Lower leg skin (tissue), 3 donors: ENCODE measurements around the gene POLR2I.

Experiments used
- CTCF ChIP-seq, 3 donors: fragments of 450-650 bp; IDR thresholded peaks; one replicate each; pipeline ENCODE4 v1.5.1; 2016; ENCODE audit warnings: antibody characterized with exemption in 3 of 3, mild to moderate bottlenecking in 3 of 3, moderate library complexity in 2 of 3
- POLR2A ChIP-seq, 2 donors: fragments of 450-650 bp; IDR thresholded peaks; one replicate each; pipeline ENCODE4 v1.6.1; 2016 to 2017; ENCODE audit warnings: antibody characterized with exemption in 2 of 2, mild to moderate bottlenecking in 1 of 2, moderate library complexity in 1 of 2

GRCh38 chr19:36113894-36114720, 568 bp downstream of the POLR2I start:
- TF ChIP-seq CTCF (IDR thresholded peaks at IDR 0.05): no peak
- no peak for TF ChIP-seq POLR2A (IDR thresholded peaks at IDR 0.05)
